HG02981 (cell line): ENCODE data around the gene HFM1.
"Not testable (repeated sequence)": the region's sequence is repeated elsewhere in the genome, so short reads cannot be mapped to it uniquely, and the experiment has no call there.

Experiments
- ATAC-seq: cut with Tn5 transposase; IDR thresholded peaks from one replicate; pipeline ENCODE4 v1.9.1; 2021; ENCODE audit warnings: mild to moderate bottlenecking, moderate library complexity; ENCODE audit not compliant: unreplicated experiment

HFM1 gene

GRCh38 chr1:91381844-91382243 lies 22.8 kb downstream of the HFM1 start:
- no peak for ATAC-seq

DNA sequence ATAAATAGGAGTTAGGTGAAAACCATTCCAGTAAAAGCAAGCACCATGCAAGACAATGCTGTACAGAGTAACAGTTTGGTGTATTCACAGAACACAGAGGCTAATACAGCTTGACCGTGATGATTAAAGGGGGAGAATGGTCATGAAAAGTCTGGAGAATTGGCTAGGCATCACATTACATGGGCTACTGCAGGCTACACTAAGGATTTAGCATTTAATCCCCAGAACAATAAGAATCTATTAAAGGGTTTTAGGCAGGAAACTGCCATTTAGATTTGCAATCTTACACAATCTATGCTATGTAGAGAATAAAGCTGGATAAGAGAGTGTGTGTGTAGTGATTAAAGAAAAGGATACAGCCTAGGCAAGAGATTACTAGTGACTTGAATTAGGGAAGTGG lies 30.6 kb downstream of the HFM1 start:
- no peak for ATAC-seq

DNA sequence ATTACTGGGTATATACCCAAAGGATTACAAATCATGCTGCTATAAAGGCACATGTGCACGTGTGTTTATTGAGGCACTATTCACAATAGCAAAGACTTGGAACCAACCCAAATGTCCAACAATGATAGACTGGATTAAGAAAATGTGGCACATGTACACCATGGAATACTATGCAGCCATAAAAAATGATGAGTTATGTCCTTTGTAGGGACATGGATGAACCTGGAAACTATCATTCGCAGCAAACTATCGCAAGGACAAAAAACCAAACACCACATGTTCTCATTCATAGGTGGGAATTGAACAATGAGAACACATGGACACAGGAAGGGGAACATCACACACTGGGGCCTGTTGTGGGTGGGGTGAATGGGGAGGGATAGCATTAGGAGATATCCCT lies 32.4 kb downstream of the HFM1 start:
- not testable (repeated sequence) for ATAC-seq

- no peak for ATAC-seq
These were observed 55.1 kb downstream of the HFM1 start for GRCh38 chr1:91349524-91349923.

GRCh38 chr1:91346824-91347223 lies 57.8 kb downstream of the HFM1 start:
- ATAC-seq: no peak

DNA sequence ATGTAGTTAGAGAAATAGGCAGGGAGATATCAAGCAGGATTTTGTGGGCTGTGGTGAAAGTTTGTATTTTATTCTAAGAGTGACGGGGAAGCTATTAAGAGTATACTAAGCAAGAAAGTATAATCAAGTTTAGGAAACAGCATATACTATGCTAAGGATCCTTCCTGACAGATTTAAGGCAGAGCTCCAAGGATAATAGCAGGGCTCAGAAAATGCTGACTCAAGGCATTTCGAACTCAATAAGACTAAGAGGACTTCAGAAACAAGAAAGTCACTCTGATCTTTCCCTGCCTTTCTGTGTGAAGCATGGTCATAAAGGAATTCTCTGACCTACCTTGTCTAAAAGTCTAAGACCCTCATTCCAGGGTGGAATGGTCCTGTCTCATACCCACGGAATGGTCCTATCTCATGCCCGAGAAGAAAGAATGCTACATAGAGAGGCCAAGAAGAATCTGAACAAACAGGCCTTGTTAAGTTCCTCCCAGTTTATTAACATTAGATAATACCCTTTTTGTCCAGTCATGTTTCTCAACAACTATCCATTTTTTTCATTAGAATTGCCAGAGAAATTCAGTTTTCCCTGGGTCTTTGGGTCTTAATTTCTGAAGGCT lies 59.1 kb downstream of the HFM1 start:
- no peak for ATAC-seq

DNA sequence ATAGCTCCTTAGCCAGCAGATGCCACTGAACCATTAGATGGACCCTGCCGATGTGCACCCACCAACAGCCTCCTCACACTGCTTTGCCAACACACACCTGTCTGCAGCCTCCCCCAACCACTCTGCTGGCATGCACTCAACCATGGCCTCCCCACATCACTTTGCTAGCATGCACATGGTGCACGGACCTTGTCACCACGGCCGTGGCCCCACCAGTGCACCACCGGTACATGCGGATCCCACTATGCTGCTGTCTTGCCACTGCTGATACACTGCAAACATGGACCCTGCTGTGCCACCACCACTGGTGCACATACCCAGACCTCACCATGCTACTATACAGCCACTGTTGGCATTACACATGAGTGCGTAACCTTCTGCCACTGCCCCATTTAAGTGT lies 66.1 kb downstream of the HFM1 start:
- ATAC-seq: no peak

GRCh38 chr1:91335603-91336002 lies 69.0 kb downstream of the HFM1 start:
- no peak for ATAC-seq

DNA sequence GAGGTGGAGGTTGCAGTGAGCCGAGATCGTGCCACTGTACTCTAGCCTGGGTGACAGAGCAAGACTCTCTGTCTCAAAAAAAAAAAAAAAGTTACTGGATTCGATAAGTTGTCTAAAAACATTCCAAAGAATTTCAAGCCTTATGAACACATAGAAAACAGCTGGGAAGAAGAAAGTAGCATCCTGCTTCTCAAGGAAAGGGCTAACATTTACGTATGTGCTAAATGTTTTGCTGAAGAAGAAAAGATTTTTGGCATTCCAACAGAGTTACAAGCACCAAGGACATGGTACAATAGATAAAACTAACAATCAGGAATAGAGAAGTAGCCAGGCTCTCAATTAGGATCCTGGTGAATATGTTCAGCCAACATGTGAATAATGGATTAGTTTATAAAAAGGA lies 69.8 kb downstream of the HFM1 start:
- no peak for ATAC-seq

GRCh38 chr1:91325456-91325855 lies 79.2 kb downstream of the HFM1 start:
- ATAC-seq: no peak

GRCh38 chr1:91314643-91315042 lies 90.0 kb downstream of the HFM1 start:
- no peak for ATAC-seq

DNA sequence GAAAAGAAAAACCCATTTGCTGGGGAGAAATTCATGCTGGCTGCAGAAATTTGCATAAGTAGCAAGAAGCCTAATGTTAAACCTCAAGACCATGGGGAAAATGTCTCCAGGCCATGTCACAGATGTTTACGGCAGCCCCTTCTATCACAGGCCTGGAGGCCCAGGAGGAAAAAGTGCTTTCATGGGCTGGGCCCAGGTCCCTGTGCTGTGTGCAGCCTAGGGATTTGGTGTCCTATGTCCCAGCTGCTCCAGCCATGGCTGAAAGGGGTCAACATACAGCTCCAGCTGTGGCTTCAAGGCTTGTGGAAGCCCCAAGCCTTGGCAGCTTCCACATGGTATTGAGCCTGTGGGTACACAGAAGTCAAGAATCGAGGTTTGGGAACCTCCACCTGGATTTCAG lies 93.0 kb downstream of the HFM1 start:
- no peak for ATAC-seq

DNA sequence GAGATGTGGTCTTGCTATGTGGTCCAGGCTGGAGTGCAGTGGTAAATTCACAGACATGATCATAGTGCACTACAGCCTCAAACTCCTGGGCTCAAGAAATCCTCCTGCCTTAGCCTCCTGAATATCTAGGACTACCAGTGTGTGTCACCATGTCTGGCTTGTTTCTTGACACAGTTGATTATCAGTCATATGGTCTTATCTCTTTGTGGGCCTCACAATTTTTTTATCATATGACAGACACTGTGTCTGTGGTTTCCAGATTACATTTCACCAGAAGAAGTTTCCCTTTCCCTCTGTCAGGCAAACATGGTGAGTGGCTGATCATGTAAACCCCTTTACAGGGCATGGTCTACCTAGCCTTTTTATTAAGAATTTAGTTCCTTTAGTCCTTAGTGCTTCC lies 96.1 kb downstream of the HFM1 start:
- no peak for ATAC-seq

GRCh38 chr1:91307784-91308409 lies 96.7 kb downstream of the HFM1 start:
- ATAC-seq: no peak

GRCh38 chr1:91303165-91303564 lies 101.5 kb downstream of the HFM1 start:
- no peak for ATAC-seq

DNA sequence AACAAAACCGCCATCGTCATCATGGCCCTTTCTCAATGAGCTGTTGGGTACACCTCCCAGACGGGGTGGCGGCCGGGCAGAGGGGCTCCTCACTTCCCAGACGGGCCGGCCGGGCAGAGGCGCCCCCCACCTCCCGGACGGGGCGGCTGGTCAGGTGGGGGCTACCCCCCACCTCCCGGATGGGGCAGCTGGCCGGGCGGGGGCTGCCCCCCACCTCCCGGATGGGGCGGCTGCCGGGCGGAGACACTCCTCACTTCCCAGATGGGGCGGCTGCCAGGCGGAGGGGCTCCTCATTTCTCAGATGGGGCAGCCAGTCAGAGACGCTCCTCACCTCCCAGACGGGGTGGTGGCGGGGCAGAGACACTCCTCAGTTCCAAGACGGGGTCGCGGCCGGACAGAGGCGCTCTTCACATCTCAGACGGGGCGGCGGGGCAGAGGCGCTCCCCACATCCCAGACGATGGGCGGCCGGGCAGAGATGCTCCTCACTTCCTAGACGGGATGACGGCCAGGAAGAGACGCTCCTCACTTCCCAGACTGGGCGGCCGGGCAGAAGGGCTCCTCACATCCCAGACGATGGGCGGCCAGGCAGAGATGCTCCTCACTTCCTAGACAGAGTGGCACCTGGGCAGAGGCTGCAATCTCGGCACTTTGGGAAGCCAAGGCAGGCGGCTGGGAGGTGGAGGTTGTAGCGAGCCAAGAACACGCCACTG lies 115.6 kb downstream of the HFM1 start:
- ATAC-seq: not testable (repeated sequence)

DNA sequence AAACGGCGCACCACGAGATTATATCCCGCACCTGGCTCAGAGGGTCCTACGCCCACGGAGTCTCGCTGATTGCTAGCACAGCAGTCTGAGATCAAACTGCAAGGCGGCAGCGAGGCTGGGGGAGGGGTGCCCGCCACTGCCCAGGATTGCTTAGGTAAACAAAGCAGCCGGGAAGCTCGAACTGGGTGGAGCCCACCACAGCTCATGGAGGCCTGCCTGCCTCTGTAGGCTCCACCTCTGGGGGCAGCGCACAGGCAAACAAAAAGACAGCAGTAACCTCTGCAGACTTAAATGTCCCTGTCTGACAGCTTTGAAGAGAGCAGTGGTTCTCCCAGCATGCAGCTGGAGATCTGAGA lies 117.7 kb downstream of the HFM1 start:
- ATAC-seq: not testable (repeated sequence)

DNA sequence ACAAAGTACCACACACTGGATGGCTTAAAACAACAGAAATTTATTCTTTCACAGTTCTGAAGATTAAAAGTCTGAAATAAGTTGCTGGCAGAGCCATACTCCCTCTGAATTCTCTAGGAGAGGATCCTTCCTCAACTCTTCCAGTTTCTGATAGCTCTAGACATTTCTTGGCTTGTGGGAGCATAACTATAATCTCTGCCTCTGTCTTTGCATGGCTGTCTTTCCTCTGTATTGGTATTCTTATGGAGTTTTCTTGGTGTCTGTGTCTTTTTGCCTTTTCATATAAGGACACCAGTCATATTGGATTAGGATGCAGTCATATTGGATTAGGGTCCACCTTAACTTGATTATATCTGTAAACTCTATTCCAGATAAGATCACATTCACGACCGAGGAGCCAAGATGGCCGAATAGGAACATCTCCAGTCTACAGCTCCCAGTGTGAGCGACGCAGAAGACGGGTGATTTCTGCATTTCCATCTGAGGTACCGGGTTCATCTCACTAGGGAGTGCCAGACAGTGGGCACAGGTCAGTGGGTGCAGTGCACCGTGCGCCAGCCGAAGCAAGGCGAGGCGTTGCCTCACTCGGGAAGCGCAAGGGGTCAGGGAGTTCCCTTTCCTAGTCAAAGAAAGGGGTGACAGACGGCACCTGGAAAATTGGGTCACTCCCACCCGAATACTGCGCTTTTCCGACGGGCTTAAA lies 118.2 kb downstream of the HFM1 start:
- ATAC-seq: not testable (repeated sequence)

GRCh38 chr1:91283421-91283726 lies 121.3 kb downstream of the HFM1 start:
- no peak for ATAC-seq

DNA sequence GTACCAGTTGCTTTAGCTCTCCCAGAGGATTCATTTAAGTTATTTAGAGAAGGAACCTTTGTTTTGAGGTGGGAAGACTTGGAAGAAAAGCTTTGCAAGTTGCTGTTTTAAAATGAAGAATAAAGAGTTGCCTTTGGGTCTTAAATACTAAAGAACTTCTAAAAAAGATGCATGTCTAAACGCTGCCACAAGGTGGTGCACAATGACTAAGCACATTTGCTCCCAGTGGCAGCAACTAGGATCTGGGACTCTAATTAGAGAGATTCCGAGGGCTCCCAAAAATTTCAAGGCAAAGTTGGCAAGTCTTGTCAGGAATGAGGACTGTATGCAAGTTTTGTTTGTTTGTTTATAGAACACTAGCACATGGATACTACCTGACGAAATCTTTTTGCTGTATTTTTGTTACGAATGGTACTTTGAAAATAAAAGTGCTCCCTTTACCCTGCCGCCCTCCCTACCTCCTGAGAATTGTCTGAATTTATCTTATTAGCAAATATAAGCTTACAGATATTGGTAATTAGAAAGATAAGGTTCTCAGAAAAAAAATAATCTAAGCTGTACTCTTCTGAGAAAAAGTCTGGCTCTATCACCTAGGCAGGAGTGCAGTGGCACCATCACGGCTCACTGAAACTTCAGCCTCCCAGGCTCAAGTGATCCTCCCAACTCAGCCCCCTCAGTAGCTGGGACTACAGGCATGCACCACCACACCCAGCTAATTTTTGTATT lies 121.8 kb downstream of the HFM1 start:
- ATAC-seq: no peak

DNA sequence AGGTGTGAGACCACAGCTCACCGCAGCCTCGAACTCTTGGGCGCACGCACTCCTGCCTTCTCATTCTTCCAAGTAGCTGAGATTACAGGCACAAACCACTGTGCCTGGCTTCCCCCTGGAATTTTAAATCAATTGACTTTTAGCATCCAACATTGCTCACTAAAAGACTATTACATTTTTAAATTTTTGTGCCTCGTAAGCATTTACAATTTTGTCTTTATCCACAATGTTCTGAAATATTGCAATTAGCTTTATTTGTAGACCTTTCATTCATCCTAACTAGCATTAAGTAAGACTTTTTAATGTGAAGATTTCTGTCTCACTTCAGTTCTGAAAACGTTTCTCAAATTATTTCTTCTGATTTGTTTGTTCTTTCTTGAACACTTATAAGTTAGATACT lies 122.9 kb downstream of the HFM1 start:
- no peak for ATAC-seq
